HepG2 (cell line): ENCODE data around the gene STIM1. TPM values are rescaled to one million over a fixed set of nuclear protein-coding genes. Genes with fewer than 3 reads are reported as not detected.

Source experiments
- ATAC-seq: fragments of 200-7000 bp; cut with Tn5 transposase; 3 replicates; pipeline ENCODE4 v1.9.1; 2020; ENCODE audit warnings: mild to moderate bottlenecking, moderate library complexity
- BruUV-seq: library from RNA; stranded (reverse); fragments of 400-500 nt; replicated peaks from 2 replicates; lab custom pipeline; 2021; lab: Mats Ljungman, UMichigan
- CTCF ChIA-PET: fragments of 300-600 bp; formaldehyde crosslinking; extraction: SDS; loops from one replicate; lab custom pipeline; 2021; ENCODE audit warnings: low total read pairs, inconsistent platforms, low intra/inter-chr PET ratio; lab: Yijun Ruan, JAX
- POLR2A ChIA-PET: fragments of 350-600 bp; sonication (Branson Sonifier 250); formaldehyde crosslinking; loops from one replicate; lab custom pipeline; 2020; ENCODE audit warnings: antibody characterized with exemption, inconsistent platforms; lab: Yijun Ruan, JAX
- DNase-seq: peaks from one replicate; pipeline ENCODE4 v3.0.0-alpha.2; 2015; ENCODE audit warnings: low spot score
- FAIRE-seq: peaks from 3 replicates; lab custom pipeline; 2011; peaks lifted over from hg19 to GRCh38; lab: Jason Lieb, UNC
- H2AFZ ChIP-seq: one replicate; pipeline ENCODE4 v1.6.1; 2011; ENCODE audit warnings: low read length, inconsistent platforms
- H3K27ac ChIP-seq: fragments of 300-600 bp; 3 replicates; pipeline ENCODE4 v1.8.0; 2011; ENCODE audit warnings: mixed run types, mild to moderate bottlenecking, mixed read lengths, low read length, inconsistent platforms; ENCODE audit not compliant: insufficient read depth; ENCODE audit errors: extremely low read length
- H3K27me3 ChIP-seq, 2 experiments: fragments of 200-600 bp in 1 of 2; 2 replicates in 1 of 2; 3 replicates in 1 of 2; pipeline versions ENCODE4 v1.6.0 to v1.8.0; 2011; ENCODE audit warnings: low read length in 2 of 2, mild to moderate bottlenecking in 2 of 2, moderate library complexity in 2 of 2, inconsistent platforms in 1 of 2; ENCODE audit not compliant: insufficient read depth in 2 of 2, control insufficient read depth in 1 of 2
- H3K36me3 ChIP-seq, 2 experiments: fragments of 200-600 bp in 1 of 2; replicated peaks in 1 of 2; 2 replicates in 1 of 2; 3 replicates in 1 of 2; pipeline versions ENCODE4 v1.5.1 to v1.8.0; 2011; ENCODE audit warnings: low read length in 2 of 2, inconsistent platforms in 1 of 2; ENCODE audit not compliant: insufficient read depth in 2 of 2, control insufficient read depth in 1 of 2
- H3K4me1 ChIP-seq: 2 replicates; pipeline ENCODE4 v1.5.1; 2012; ENCODE audit warnings: low read length, inconsistent platforms; ENCODE audit not compliant: insufficient read depth
- H3K4me2 ChIP-seq: 2 replicates; pipeline ENCODE4 v1.6.0; 2011; ENCODE audit warnings: low read depth, low read length, inconsistent platforms
- H3K4me3 ChIP-seq, 3 experiments: fragments of 200-600 bp in 1 of 3; sonication (generic), shearing (Covaris generic) in 1 of 3; replicated peaks in 1 of 3; 2 replicates each; pipeline ENCODE4 v1.5.1; 2011 to 2016; ENCODE audit warnings: low read length in 3 of 3, inconsistent platforms in 2 of 3, low read depth in 2 of 3, mild to moderate bottlenecking in 2 of 3, control low read depth in 1 of 3, mixed read lengths in 1 of 3; ENCODE audit not compliant: insufficient read depth in 1 of 3
- H3K79me2 ChIP-seq: one replicate; pipeline ENCODE4 v1.6.1; 2011; ENCODE audit warnings: low read length, inconsistent platforms; ENCODE audit not compliant: insufficient read depth
- H3K9ac ChIP-seq: 2 replicates; pipeline ENCODE4 v1.6.0; 2011; ENCODE audit warnings: mild to moderate bottlenecking, low read depth, low read length, inconsistent platforms; ENCODE audit not compliant: insufficient read depth
- H3K9me3 ChIP-seq: 2 replicates; pipeline ENCODE4 v1.5.1; 2012; ENCODE audit warnings: mild to moderate bottlenecking, low read length
- H4K20me1 ChIP-seq: 2 replicates; pipeline ENCODE4 v1.6.0; 2011; ENCODE audit warnings: inconsistent platforms, mild to moderate bottlenecking, low read length, moderate library complexity; ENCODE audit not compliant: insufficient read depth
- DR1 ChIP-seq: sonication (generic); formaldehyde crosslinking; IDR thresholded peaks from 2 replicates; pipeline ENCODE4 v1.8.0; 2021; ENCODE audit warnings: mild to moderate bottlenecking, missing genetic modification reagents, inconsistent platforms
- HOXA5 ChIP-seq: sonication (generic); formaldehyde crosslinking; IDR thresholded peaks from 2 replicates; pipeline ENCODE4 v1.4.0; 2020; ENCODE audit warnings: missing genetic modification reagents
- IKZF1 ChIP-seq: fragments of 450-650 bp; IDR thresholded peaks from 2 replicates; pipeline ENCODE4 v1.7.1; 2016
- MIXL1 ChIP-seq: IDR thresholded peaks from 2 replicates; pipeline ENCODE4 v1.6.1; 2016
- MLLT10 ChIP-seq: sonication (generic); formaldehyde crosslinking; IDR thresholded peaks from 2 replicates; pipeline ENCODE4 v1.4.0; 2020; ENCODE audit warnings: missing genetic modification reagents
- TFDP2 ChIP-seq: sonication (generic); formaldehyde crosslinking; IDR thresholded peaks from 2 replicates; pipeline ENCODE4 v1.4.0; 2020; ENCODE audit warnings: missing genetic modification reagents
- ZFP1 ChIP-seq: IDR thresholded peaks from 2 replicates; pipeline ENCODE4 v1.6.1; 2016
- ZMYM3 ChIP-seq: sonication (generic); formaldehyde crosslinking; IDR thresholded peaks from 2 replicates; pipeline ENCODE4 v1.5.1; 2020; ENCODE audit warnings: mild to moderate bottlenecking, missing genetic modification reagents
- ZNF17 ChIP-seq: sonication (generic); formaldehyde crosslinking; IDR thresholded peaks from 2 replicates; pipeline ENCODE4 v1.5.0; 2020; ENCODE audit warnings: mild to moderate bottlenecking, missing genetic modification reagents
- ZSCAN25 ChIP-seq: sonication (generic); formaldehyde crosslinking; IDR thresholded peaks from 2 replicates; pipeline ENCODE4 v1.8.0; 2022; ENCODE audit warnings: mild to moderate bottlenecking, missing genetic modification reagents
- WGBS: methylation state at CpG from one replicate; pipeline ENCODE4 v1.1.6; 2017; ENCODE audit warnings: low lambda C conversion rate; 5-methylcytosine and 5-hydroxymethylcytosine counted together
- in situ Hi-C: cut with HindIII; loops from 2 replicates; pipeline ENCODE4 v1.10.0; 2017; ENCODE audit warnings: low pct_unique_long_range_greater_than_20kb; ENCODE audit not compliant: extremely low pct_ligation_motif_present
- intact Hi-C: fragments of 100-400 bp; cut with micrococcal nuclease; formaldehyde crosslinking; loops from one replicate; pipeline ENCODE4 v1.10.0; 2022; ENCODE audit not compliant: unreplicated experiment
- polyA plus RNA-seq, 8 experiments: library from polyadenylated mRNA; depleted of rRNA in 3 of 8; stranded (reverse) in 7 of 8; unstranded in 1 of 8; fragments of >200 nt; fragmentation: Illumina TruSeq in 4 of 8; extraction: Trizol in 4 of 8; gene quantifications; 2 replicates each; pipeline versions ENCODE4 v1.2.1 to v1.2.3, GENCODE V29; 2011 to 2016; ENCODE audit warnings: low read depth in 4 of 8, missing spikeins in 1 of 8, mixed read lengths in 1 of 8; ENCODE audit not compliant: insufficient read depth in 1 of 8
- total RNA-seq, 5 experiments: library from RNA; depleted of rRNA; stranded (reverse); fragments of >200 nt; fragmentation: Illumina TruSeq; extraction: Trizol; gene quantifications; 2 replicates each; pipeline ENCODE4 v1.2.3, GENCODE V29; 2016; ENCODE audit warnings: low read depth in 1 of 5

Gene STIM1
- total and polyA plus RNA-seq, 2 of the 13 experiments (the other 11 are each of a cell fraction or from before 2014, with no cell fraction given), result 19.2 to 28.5 TPM

- TF ChIP-seq ZNF17 (CRISPR knock-in tag) (no peak), HOXA5 (CRISPR knock-in tag) (no peak), MLLT10 (CRISPR knock-in tag) (no peak)
- TF ChIP-seq, all 625 proteins: peak for 0
Observed at GRCh38 chr11:3907590-3907989, 52.1 kb downstream of the STIM1 start (continued).

- no peak overlapping the region for H3K27ac ChIP-seq
- H3K4me1 ChIP-seq, result peaks cover 65% of the 10 kb centered on the region
- no peak overlapping the region for H3K4me2 ChIP-seq
- no peak for FAIRE-seq
- no peak overlapping the region for H3K9ac ChIP-seq
- H3K79me2 ChIP-seq, result peaks cover 38% of the 10 kb centered on the region
- no peak for DNase-seq
- H3K36me3 ChIP-seq, result no peaks in the 10 kb centered on the region
- WGBS, result 67% methylated on average over 3 of the region's 3 CpGs
- TF ChIP-seq ZSCAN25 (CRISPR knock-in tag) (no peak), TFDP2 (CRISPR knock-in tag) (no peak), ZMYM3 (no peak), MIXL1 (no peak), DR1 (CRISPR knock-in tag) (no peak), ZFP1 (no peak), IKZF1 (no peak)
- TF ChIP-seq, all 625 proteins: peak for 0
- no peaks in the 10 kb centered on the region for H4K20me1 ChIP-seq
- CTCF ChIA-PET, result no interaction called here
- in situ Hi-C loops (no loop called here), intact Hi-C loops (no loop called here)
- BruUV-seq, result no TSS peak
- H3K9me3 ChIP-seq, result no peaks in the 10 kb centered on the region
- ATAC-seq, result no peak
- POLR2A ChIA-PET, result no interaction called here
- no peaks in the 10 kb centered on the region for H3K27me3 ChIP-seq
- no peak overlapping the region for H2AFZ ChIP-seq
- no peak overlapping the region for H3K4me3 ChIP-seq
Observed at GRCh38 chr11:3909901-3910300, 54.4 kb downstream of the STIM1 start.
